GM12875 (cell line): ENCODE results near the gene CDK1.
A peak's percentile ranks its signal among the peaks of the same experiment; 100 is the strongest.

Source experiments
- H3K4me3 ChIP-seq: one replicate; pipeline ENCODE4 v1.5.1; 2011; ENCODE audit warnings: low read depth, low read length, control low read depth
- TF ChIP-seq, protein P1 (sequence below): IDR thresholded peaks from 2 replicates; pipeline ENCODE4 v1.5.1; 2011; ENCODE audit warnings: low read depth, mild to moderate bottlenecking, control low read depth, inconsistent platforms, low read length, moderate library complexity, borderline replicate concordance; ENCODE audit not compliant: insufficient read depth

Gene CDK1

DNA sequence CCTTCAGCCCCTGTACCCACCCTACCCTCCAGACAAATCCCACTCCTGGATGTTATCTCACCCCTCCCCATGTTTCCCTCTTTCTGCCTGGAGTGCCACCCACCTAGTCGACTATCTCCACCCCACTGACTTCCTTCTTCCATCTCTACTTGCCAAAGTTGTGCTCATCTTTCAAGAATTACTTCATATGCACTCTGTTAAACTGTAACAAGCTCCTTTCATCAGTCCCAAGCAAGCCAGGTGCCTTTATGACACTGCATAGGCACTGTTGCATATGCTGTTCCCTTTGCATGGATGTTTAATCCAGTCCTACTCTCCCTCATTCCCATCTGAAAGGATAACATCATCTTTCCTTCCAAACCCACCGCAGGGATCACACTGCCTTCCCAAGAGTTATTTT, 8.9 kb upstream of the CDK1 start:
- TF ChIP-seq, protein P1, sequence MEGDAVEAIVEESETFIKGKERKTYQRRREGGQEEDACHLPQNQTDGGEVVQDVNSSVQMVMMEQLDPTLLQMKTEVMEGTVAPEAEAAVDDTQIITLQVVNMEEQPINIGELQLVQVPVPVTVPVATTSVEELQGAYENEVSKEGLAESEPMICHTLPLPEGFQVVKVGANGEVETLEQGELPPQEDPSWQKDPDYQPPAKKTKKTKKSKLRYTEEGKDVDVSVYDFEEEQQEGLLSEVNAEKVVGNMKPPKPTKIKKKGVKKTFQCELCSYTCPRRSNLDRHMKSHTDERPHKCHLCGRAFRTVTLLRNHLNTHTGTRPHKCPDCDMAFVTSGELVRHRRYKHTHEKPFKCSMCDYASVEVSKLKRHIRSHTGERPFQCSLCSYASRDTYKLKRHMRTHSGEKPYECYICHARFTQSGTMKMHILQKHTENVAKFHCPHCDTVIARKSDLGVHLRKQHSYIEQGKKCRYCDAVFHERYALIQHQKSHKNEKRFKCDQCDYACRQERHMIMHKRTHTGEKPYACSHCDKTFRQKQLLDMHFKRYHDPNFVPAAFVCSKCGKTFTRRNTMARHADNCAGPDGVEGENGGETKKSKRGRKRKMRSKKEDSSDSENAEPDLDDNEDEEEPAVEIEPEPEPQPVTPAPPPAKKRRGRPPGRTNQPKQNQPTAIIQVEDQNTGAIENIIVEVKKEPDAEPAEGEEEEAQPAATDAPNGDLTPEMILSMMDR, result no peak
- no peak overlapping the region for H3K4me3 ChIP-seq

DNA sequence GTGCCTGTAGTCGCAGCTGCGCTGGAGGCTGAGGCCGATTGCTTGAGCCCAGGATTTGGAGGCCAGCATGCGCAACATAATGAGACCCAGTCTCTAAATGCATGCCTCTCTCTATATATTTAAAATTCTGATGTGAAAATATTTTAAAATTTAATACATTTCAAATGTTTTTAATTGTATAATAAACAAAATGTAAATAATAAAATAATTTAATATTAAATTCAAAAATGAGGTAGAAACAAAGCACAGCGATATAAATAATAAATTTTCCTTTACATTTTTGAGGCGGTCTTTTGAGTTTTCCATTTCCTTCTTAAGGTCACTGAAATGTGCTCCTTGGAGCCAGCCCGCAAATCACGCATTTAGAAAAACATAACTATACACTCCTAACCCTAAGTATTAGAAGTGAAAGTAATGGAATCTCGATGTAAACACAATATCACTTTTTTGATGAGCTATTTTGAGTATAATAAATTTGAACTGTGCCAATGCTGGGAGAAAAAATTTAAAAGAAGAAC, 523 bp upstream of the CDK1 start:
- TF ChIP-seq, protein P1, result no peak
- H3K4me3 ChIP-seq, result peak overlapping the region; percentile 18

DNA sequence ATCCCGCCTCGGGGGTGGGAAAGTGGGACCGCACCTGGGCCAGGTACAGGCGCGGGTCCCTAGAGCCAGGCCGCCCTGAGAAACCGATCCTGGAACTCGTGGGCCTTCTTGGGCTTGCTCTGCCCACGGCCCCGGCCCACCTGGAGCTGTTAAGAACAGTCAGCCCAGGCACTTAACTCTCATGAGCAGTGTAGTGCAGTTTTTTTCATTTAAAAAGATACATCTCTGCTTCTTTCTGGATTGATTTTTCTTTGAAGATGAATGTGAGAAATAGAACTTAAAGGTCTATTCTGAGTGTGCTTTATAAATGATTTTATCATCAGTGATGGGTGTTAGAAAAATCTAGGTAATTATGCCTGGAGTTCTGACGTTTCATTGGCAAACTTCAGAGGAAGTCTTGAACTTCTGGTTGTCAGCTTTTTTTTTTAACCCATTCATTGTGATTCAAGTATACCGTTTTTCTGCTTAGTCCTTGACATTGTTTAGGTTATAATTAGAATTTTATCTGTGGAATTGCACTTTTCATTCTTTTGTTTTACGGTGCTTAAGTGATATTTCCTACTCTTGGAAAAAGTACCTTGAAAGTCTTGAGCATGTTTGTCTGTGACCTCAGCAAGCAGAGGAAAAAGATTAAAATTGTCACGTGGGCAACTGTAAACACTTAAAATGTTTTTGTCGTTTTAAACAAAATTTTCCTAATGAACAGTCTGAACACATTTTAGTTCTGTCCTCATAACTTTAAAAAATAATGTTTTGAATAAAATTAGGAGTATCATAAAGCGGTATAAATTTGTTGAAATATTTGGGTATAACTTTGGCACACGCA, 906 bp downstream of the CDK1 start:
- TF ChIP-seq, protein P1, result no peak
- H3K4me3 ChIP-seq, result peak overlapping the region; percentile 71

DNA sequence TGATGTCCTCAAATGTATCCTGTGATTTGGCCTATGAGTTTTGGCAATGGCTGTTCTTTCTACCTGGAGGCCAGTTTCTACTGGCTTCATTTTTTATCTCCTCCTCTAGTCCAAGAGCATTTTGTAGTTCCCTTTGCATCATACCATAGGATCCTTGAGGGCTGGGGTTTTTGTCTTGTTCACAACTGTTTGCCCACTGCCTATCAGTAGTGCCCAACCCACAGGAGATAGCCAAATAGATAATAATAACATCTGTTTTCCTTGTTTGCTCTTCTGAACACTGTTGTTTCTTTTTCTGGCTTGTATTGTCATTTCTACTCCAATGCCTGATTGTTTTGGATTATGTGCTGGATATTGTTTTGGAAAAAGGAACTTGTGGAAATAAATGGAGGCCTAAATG, 3.4 kb downstream of the CDK1 start:
- TF ChIP-seq, protein P1, result no peak
- H3K4me3 ChIP-seq, result no peak overlapping the region

DNA sequence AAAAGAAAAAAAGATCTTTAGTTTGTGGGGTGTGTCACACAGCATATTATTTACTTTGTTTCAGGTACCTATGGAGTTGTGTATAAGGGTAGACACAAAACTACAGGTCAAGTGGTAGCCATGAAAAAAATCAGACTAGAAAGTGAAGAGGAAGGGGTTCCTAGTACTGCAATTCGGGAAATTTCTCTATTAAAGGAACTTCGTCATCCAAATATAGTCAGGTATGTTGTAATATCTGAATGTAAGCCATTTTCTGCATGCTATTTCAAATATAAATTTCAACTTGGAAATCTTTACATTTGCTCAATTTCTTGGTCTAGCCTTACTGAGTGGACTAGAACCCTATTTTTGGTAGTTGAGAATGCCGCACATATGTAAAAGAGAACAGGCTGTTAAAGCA, 6.4 kb downstream of the CDK1 start:
- H3K4me3 ChIP-seq, result no peak overlapping the region
- TF ChIP-seq, protein P1, result no peak

DNA sequence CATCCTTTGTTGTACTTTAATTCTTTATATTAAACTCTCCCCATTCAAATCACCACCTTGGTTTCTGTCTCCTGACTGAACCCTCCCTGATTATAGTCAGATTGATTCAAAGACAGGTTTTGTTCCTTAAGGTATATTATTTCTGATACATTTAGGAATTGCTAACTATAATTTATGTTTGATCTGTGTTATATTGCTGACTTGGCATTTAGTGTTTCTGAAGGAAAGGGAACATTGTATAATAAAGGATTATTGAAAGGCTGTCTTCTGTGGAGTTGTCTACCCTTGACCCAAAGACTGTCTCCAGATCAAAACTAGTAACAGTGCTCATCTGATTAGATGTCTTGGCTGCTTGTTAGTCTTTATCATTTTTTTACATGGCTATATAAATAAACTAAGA, 10.3 kb downstream of the CDK1 start:
- no peak overlapping the region for H3K4me3 ChIP-seq
- TF ChIP-seq, protein P1, result no peak

DNA sequence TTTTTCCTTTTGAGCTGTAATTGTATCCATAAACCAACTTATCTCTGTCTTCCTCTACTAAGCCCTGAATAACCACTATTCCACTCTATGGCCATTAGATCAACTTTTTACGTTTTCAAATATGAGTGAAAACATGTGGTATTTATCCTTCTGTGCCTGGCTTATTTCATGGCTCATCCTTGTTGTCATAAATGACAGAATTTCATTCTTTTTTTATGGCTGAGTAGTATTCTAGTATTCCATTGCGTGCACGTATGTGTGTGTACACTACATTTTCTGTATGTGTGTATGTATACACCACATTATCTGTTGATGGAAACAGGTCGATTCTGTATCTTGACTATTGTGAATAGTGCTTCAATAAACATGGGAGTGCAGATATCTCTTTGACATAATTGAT, 11.1 kb downstream of the CDK1 start:
- TF ChIP-seq, protein P1, result no peak

More for the DNA sequence above, 11.1 kb downstream of the CDK1 start:
- H3K4me3 ChIP-seq, result no peak overlapping the region
